ENCODE measurements around the gene GGCX. TPM values are rescaled to one million over a fixed set of nuclear protein-coding genes. Genes with fewer than 3 reads are reported as not detected.

GGCX gene
- total RNA-seq, 1 donor from 2014 or later: 58.2 TPM

- no peaks in the 10 kb centered on the region for H3K9me3 Mint-ChIP-seq (ENCODE audit: unreplicated experiment)
- H3K36me3 Mint-ChIP-seq (ENCODE audit: unreplicated experiment): no peaks in the 10 kb centered on the region
- no peak overlapping the region for H3K27ac Mint-ChIP-seq (ENCODE audit: unreplicated experiment)
- DNase-seq (ENCODE audit: extremely low spot score, unreplicated experiment): no peak
- TF ChIP-seq CTCF (IDR thresholded peaks at IDR 0.05): no peak
- H3K4me1 Mint-ChIP-seq (ENCODE audit: unreplicated experiment): peaks cover 37% of the 10 kb centered on the region
- peaks cover 4% of the 10 kb centered on the region for H3K27me3 Mint-ChIP-seq (ENCODE audit: unreplicated experiment)
- H3K4me3 Mint-ChIP-seq (ENCODE audit: unreplicated experiment): no peak overlapping the region
Observed at GRCh38 chr2:85583667-85584353, 22.5 kb upstream of the GGCX start.

DNA sequence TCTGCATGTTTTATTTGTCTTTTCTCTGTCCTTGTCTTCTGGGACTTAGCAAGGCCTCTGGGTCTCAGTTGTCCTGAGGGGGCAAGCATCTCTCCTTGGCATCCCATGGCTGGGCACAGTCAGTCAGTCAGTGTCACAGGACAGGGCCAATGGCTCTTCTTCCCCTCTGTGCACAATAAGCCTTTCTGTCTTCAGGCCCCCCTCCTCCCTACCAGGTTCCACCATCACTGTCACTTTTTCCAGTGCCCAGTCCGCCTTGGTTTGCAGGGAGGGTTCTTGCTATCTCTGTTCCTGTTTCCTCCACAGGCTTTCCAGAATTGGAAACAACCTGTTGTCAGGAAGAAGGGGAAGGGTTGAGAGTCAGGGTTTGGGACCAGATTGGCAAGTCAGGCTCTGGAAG, 21.2 kb upstream of the GGCX start:
- Mint-ChIP-seq H3K4me3 (ENCODE audit: unreplicated experiment) (no peak overlapping the region), H3K9me3 (ENCODE audit: unreplicated experiment) (no peaks in the 10 kb centered on the region), H3K27me3 (ENCODE audit: unreplicated experiment) (peaks cover 4% of the 10 kb centered on the region), H3K36me3 (ENCODE audit: unreplicated experiment) (no peaks in the 10 kb centered on the region), H3K4me1 (ENCODE audit: unreplicated experiment) (peaks cover 40% of the 10 kb centered on the region), H3K27ac (ENCODE audit: unreplicated experiment) (no peak overlapping the region)
- no peak for DNase-seq (ENCODE audit: extremely low spot score, unreplicated experiment)
- TF ChIP-seq CTCF (IDR thresholded peaks at IDR 0.05): no peak

DNA sequence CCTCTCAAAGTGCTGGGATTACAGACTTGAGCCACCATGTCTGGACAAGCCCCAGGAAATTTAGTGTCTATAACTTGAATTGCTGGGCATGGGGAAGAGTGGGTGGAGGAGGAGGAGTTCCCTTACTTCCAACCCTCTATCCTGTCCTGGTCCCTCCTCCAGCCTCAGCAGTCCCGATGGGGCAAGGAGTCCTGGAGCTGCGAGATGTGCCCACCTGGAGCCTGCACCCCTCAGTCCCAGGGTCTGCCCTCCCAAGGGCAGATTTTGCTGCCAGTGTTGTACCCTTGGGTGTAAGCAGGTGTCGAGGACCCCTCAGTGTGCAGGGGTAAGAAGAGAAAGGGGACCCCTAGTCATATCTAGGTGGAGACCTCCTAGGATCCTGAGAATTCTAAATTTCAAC, 18.9 kb upstream of the GGCX start:
- Mint-ChIP-seq H3K27me3 (ENCODE audit: unreplicated experiment) (peaks cover 4% of the 10 kb centered on the region), H3K36me3 (ENCODE audit: unreplicated experiment) (no peaks in the 10 kb centered on the region), H3K4me3 (ENCODE audit: unreplicated experiment) (no peak overlapping the region), H3K9me3 (ENCODE audit: unreplicated experiment) (no peaks in the 10 kb centered on the region), H3K27ac (ENCODE audit: unreplicated experiment) (no peak overlapping the region), H3K4me1 (ENCODE audit: unreplicated experiment) (peaks cover 50% of the 10 kb centered on the region)
- no peak for TF ChIP-seq CTCF (IDR thresholded peaks at IDR 0.05)
- DNase-seq (ENCODE audit: extremely low spot score, unreplicated experiment): no peak

GRCh38 chr2:85579266-85579935, 18.1 kb upstream of the GGCX start:
- no peaks in the 10 kb centered on the region for H3K9me3 Mint-ChIP-seq (ENCODE audit: unreplicated experiment)
- H3K4me1 Mint-ChIP-seq (ENCODE audit: unreplicated experiment): peaks cover 48% of the 10 kb centered on the region
- no peak for DNase-seq (ENCODE audit: extremely low spot score, unreplicated experiment)
- no peak for TF ChIP-seq CTCF (IDR thresholded peaks at IDR 0.05)
- H3K36me3 Mint-ChIP-seq (ENCODE audit: unreplicated experiment): no peaks in the 10 kb centered on the region
- H3K27me3 Mint-ChIP-seq (ENCODE audit: unreplicated experiment): peaks cover 4% of the 10 kb centered on the region
- no peak overlapping the region for H3K4me3 Mint-ChIP-seq (ENCODE audit: unreplicated experiment)
- peak overlapping the region; percentile 65 for H3K27ac Mint-ChIP-seq (ENCODE audit: unreplicated experiment)

Data from osteocyte (in vitro differentiated cells).